ENCODE measurements around the gene CTNNA2.
"Not testable (repeated sequence)": the region's sequence is repeated elsewhere in the genome, so short reads cannot be mapped to it uniquely, and the experiment has no call there.

The CTNNA2 gene

DNA sequence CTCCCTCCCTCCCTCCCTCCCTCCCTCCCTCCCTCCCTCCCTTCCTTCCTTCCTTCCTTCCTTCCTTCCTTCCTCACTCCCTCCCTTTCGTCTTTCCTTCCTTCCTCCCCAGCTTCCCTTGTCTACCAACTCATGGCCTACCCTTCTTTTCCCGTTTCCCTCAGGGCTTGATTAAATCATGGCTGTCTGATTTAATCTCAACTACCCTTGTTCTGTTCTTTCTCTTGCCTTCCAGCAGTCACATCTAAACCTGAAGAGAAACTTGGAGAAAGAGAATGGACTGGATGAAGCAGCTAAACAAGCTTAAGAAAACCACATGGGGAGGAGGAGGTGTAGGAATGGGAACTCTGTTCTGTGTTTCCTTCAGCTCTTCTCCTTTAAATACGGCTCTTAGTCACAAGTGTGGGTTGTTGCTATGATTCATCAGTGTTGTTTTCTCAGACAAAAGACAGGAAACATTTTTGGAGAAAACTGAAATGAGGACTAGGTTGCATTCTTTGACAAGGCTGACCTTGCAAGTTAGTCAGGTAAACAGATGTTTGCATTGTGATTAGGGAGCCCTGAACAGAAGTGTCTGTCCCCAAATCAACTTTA, 613.8 kb downstream of the CTNNA2 start:
- in situ Hi-C loops (cut with MboI; ENCODE audit: low sequenced_read_pairs) = no loop called here

DNA sequence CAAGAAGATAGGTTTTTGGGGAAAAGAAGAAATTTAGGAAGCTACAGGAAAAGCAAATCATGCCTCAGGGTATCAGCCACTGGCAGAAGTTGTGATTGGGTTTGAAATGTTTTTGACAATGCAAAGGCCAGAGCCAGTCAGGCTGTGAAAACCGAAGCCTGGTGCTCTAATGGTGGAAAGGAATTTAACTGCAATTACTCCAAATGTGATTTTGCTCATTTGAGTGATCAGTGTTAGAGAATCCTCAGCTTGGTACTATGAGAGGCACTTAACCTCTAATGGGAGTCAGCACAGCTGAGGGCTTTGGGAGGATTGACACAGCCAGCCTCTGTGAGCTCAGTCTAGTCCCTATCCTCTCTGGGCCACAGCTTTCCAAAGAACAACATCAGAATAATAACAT, 615.2 kb downstream of the CTNNA2 start:
- in situ Hi-C loops (cut with MboI; ENCODE audit: low sequenced_read_pairs) = no loop called here

DNA sequence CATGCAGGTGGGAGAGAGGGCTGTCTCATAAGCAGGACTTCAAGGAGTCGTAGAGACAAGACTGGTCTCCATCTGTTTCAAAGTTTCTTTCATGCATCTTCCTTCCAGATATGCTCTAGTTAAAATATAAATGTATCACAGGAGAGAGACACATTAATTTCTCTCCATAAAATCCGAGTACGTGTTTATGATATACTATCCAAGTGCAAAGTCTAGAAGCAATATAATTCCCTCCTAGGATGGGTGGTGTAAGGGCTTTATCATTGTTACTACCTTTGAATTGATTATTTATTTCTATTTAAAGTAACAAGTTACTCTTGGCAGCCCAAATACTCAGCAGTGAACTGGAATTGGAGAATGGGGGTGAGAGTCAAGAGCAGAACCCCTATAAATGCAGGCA, 619.4 kb downstream of the CTNNA2 start:
- in situ Hi-C loops (cut with MboI; ENCODE audit: low sequenced_read_pairs) = no loop called here

DNA sequence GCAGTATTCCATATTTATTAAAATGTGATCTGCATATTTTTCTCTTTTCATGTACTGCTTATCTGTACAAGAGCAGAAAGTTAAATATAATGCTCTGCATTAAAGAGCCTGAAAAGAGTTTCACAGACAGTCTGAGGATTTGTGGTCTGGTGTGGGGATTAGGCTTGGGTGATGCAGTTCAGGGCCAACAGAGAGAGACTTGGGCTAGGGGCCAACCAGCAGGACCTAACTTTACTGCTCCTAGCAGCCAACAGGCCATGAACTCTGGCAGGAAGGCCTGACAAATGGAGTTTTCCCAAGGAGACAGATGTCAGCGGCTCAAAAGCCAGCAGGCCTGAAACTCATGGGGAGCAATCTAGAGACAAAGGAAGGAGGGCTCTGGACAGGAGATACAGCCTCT, 622.1 kb downstream of the CTNNA2 start:
- in situ Hi-C loops (cut with MboI; ENCODE audit: low sequenced_read_pairs) = no loop called here

DNA sequence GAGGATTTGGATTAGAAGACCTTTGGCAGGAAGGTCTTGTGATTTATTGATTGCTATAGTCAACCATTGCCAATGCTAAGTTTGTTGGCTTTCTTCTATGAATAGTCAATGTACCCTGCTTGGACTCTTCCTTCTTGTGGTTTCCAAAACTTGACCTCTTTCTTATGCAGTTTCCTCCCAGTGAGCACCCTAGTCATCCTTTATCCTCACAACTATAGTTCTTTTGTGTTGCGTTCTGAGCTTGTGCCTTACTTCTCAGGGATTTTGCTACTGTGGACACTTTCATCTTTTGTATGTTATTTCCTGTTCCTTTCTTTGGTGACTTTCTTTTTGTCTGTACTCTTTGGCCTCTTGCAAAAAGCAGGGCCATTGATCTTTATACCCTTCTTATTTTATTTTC, 623.5 kb downstream of the CTNNA2 start:
- in situ Hi-C loops (cut with MboI; ENCODE audit: low sequenced_read_pairs) = no loop called here

DNA sequence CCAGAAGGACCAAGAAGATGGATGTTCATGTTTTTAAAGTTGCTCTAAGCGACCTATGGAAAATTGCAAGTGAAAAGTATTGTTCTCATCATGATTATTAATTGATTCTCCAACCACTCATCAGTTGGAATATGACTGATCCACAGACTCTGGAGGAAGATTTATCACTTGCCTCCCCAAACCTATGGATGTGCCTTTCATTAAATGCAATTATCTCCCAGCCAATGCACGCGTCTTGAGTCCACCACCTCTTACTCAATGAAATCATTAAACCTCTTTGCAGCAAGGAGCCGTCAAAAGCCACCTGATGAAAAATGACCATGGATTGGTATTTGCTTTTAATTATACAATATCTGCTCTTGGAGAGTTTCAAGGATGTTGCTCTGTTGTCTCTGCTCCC, 626.1 kb downstream of the CTNNA2 start:
- in situ Hi-C loops (cut with MboI; ENCODE audit: low sequenced_read_pairs) = no loop called here

DNA sequence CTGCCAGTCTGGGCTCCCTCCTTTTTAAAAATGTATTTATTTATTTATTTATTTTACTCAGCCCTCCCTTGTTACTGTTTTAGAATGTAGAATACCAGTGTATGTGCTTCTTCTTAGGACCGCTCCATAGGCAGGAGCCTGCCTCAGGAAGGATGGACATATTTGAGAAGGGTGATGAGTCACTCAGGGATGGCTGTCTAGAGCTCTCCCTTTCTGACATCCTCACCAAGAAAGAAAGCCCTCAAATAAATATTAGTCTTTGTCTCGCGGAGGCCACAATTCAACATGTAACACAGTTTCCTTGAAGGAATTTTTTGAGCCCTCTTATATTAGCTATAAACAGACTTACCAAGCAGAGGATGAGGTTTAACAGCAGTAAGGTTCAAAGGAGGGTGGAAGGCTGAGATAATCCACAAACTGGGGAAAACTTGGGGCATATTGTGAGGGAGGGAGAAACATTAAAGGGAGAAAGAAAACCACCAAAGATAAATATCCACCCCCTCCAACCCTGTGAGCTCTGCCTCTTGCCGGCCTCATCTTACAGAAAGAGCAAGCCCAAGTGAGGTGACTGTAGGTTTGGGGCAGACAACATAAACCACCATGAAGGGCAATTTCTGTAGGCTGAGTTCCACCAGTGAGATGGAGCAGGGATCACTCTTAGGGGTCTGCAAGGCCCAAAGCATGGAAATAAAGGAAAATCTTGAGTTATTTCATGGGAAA, 628.3 kb downstream of the CTNNA2 start:
- in situ Hi-C loops (cut with MboI; ENCODE audit: low sequenced_read_pairs) = no loop called here

DNA sequence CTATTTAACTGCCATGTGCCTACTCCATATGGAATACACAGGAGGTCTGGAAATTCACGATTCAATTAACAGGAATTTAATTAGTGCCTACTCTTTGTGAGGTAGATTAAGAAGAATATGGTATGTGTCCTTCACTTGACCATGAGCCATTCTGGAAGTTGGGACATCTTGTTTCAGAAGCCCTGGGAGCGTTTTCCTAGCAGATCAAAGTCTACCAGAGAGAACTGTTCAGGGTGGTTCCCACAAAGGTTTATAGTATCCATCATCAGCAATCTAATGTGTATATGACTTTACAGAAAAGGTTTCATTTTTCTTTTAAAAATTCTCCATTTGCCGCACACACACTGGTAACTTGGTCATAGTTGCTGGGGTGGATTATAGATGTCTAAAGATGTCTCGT, 632.6 kb downstream of the CTNNA2 start:
- in situ Hi-C loops (cut with MboI; ENCODE audit: low sequenced_read_pairs) = no loop called here

DNA sequence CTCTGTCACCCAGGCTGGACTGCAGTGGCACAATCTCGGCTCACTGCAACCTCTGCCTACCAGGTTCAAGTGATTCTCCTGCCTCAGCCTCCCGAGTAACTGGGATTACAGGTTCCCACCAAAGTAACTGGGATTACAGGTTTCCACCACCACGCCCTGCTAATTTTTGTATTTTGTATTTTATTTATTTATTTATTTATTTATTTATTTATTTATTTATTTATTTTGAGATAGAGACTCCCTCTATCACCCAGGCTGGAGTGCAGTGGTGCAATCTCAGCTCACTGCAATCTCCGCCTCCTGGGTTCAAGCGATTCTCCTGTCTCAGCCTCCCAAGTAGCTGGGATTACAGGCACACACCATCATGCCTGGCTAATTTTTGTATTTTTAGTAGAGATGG, 633.9 kb downstream of the CTNNA2 start:
- in situ Hi-C loops (cut with MboI; ENCODE audit: low sequenced_read_pairs) = not testable (repeated sequence)

DNA sequence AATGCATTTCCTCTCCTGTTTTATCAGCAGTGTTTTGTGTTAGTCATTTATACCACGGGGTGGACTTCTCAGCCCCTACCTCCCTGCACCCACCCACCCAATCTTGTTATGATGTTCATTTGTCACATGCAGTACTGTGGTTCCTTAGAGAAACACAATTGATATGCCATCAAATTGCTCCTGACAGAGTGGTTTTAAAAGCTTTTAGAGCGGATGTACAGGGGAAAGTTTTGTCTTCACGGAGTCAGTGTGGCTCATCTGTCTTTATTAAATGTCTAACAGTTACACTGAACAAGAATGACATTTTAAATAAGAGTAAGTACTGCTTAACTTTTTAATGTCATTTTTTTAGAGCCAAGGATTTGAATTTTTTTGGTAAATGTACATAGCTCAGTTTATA, 634.8 kb downstream of the CTNNA2 start:
- in situ Hi-C loops (cut with MboI; ENCODE audit: low sequenced_read_pairs) = no loop called here

DNA sequence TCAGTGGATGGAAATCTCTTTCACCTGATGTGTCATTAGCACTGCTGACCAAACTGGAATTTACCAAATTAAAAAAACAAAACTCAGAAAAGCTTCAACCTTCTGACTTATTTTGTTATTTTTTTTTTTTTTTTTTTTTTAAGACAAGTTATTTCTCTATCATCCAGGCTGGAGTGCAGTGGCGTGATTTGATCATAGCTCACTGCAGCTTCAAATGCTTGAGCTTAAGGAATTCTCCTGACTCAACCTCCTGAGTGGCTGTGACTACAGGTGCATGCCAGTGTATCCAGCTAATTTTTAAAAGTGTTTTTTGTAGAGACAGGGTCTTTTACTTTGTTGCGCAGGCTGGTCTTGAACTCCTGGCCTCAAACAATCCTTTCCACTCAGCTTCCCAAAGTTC, 636.1 kb downstream of the CTNNA2 start:
- in situ Hi-C loops (cut with MboI; ENCODE audit: low sequenced_read_pairs) = no loop called here

DNA sequence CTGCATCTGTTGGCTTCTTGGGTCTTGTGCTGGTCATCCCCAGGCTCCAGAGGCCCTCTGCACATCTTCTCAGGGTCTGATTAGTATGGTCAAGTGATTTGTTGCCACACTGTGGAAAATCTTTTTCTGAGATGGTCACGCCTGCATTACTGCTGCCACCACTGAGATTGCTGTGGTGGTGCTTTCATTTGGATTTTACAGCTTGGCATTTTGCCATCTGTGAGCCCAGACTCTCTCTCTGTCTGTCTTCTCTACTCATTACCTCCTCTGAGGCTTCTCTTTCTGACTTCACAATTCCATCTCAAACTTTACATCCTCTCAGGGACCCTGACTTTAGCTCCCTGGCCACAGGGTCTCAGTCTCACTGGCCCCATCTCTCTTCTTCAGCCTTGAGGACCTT, 637.1 kb downstream of the CTNNA2 start:
- in situ Hi-C loops (cut with MboI; ENCODE audit: low sequenced_read_pairs) = no loop called here

DNA sequence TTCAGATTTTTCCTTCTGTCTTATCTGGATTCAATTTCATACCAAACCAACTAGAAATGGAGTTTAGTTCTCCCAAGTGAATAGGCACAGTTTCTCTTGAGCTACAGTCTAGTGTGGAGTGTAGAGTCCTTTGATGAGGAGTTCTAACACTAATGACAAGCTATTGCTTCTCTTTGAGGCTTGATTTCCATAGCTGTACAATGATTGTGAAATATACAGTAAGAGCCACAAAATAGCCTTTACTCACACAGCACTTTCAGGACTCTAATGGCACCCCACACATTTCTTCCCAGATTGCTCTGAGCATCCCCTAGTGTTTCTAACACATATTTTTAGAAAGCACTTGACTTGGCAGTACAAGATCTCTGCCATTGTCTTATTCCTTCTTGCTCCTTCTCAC, 638.4 kb downstream of the CTNNA2 start:
- in situ Hi-C loops (cut with MboI; ENCODE audit: low sequenced_read_pairs) = no loop called here

DNA sequence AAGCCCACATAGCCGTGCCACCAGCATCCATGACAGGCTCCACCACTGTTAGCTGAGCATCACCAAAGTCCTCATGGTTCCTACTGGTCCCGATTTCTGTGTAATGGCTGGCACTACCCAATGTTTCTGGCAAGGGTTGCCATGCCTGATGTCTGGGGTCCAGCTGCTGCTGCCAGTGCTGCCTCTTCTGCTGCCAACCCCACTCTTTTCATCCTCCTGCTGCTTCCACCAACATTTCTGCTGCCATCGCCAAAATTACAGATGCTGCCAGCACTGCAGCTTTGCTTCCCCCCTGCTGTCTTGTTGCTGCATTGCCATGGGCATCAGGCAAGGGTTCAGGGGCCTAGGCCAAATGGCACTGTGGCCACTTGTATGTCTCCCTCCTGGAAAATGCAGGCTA, 638.8 kb downstream of the CTNNA2 start:
- in situ Hi-C loops (cut with MboI; ENCODE audit: low sequenced_read_pairs) = no loop called here

DNA sequence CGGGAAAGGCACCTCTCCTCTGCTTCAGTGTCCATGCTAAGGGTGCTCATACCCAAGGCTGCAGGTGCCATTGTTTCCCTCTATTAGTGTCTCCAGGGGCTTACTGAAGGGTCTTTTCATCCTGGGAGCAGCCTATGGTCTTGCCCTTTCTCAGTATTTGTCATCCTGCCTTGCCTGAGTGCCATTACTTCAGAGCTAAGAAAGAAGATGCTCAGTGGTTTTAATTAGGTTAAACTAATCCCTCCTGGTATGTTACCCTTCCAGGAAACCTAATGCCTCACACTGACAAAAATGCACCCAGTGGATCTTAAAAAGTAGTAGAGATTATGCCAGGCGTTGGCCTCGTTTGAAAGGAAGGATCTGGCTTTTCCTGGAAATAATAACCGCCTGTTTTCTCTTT, 640.3 kb downstream of the CTNNA2 start:
- in situ Hi-C loops (cut with MboI; ENCODE audit: low sequenced_read_pairs) = no loop called here

DNA sequence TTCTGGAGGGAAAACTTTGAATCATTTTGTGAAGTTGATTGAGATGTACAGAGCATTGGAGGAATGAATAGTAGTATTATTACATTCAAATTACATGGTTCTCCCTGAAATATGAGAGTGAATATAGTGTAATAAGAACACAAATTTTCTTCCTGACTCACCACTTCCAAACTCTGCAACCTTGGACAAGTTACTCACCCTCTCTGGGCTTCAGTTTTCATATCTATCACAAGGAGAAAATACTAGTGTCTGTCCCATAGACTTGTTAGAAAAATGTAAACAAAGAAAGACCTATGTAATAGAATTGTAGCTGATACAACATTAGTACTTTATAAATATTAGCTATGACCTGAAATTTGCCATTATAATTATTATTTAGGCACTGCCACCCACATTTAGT, 640.9 kb downstream of the CTNNA2 start:
- in situ Hi-C loops (cut with MboI; ENCODE audit: low sequenced_read_pairs) = no loop called here

DNA sequence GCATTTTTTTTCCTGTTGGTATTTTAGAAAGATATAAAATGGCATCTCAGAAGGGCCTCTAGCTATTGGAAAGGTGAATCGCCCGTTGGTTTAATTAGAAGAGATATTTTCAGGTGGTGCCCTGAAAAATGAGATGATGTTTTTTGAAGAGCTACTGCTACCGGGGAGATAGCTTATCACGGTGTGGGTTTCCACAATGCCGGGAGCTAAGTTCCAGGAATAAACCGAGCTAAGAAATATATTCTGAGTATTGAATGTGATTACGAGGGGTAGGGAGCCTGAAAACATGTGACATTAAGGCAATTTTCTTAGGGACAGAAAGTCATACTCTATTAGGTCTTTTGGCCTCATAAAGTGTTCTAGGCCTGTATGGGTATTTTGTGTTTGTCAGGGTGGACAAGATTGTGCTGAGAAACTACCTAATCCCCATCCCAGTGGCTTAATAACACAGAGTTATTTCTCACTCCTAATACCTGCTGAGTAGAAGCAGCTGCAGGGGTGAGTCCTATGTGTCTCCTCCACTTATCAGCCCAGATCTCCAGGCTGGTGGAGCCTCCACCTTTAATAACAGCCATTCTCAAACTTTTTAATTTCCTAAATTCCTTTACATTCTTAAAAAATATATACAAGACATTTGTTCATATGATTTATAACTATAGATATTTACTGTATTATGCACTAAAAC, 641.5 kb downstream of the CTNNA2 start:
- in situ Hi-C loops (cut with MboI; ENCODE audit: low sequenced_read_pairs) = no loop called here

DNA sequence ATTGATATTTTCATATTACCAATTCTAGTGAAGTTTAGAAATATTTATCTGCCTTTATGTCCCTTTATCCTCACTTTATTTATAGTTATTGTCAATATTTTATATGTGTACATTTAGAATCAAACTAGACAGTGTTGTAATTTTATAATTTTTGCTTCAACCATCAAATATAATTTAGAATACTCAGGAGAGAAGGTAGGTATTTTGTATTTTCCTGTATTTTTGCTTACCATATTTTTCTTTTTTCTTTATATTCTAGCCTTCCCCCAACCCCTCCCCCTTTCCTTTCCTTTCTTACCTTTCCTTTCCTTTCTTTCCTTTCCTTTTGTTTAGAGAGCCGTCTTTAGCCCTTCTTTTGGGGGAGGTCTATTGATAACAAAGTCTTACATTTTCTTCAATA, 651.5 kb downstream of the CTNNA2 start:
- in situ Hi-C loops (cut with MboI; ENCODE audit: low sequenced_read_pairs) = no loop called here

DNA sequence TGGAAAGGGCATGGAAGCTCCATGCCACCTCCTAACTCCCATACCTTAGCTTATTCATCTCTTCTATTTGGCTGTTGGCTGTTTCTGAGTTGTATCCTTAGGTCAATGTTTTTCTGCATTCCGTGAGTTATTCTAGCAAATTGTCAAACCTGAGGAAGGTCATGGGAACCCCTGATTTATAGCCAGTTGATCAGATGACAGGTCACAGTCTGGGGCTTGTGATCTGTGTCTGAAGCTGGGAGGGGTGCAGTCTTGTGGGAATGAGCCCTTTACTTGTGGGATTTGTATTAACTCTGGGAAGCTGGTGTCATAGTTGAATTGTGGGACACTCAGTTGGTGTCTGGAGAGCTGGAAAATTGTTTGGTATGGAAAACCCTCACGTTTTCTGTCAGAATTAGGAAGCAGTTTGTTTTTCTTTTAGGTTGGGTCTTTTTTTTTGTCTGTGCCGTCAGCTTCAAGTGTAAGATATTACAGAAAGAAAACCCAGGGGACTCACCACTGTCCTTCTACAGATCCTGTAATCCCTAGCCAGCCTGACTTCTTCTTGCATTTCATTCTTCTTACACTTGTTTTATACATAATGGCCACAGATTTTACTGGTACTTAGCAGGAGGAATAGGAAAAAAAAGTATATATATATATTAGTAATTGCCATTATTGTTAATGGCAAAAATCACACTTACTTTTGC, 653.8 kb downstream of the CTNNA2 start:
- in situ Hi-C loops (cut with MboI; ENCODE audit: low sequenced_read_pairs) = no loop called here

DNA sequence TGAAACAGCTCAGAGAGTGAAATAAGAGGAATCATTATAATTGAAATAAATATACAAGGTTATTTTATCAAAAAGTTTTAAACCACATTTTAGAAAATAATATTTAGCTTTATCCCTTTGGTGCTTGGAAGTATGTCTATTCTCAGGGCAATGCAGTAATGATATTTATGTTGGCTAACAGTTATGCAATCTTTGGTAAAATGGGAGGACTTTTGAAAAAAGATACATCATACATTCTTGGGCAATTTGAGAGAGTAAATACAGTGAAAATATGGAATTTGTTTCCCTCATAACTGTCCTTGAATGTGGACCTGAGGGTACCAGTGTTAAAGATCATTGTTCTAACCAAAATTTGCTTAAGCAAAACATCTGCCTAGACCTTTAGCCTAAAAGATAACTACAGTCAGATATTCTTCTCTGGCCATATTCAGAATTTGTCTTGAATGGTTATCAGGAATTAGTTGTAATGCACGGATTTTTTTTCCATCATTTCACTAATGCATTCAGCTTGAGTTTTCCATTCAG, 654.5 kb downstream of the CTNNA2 start:
- in situ Hi-C loops (cut with MboI; ENCODE audit: low sequenced_read_pairs) = no loop called here

DNA sequence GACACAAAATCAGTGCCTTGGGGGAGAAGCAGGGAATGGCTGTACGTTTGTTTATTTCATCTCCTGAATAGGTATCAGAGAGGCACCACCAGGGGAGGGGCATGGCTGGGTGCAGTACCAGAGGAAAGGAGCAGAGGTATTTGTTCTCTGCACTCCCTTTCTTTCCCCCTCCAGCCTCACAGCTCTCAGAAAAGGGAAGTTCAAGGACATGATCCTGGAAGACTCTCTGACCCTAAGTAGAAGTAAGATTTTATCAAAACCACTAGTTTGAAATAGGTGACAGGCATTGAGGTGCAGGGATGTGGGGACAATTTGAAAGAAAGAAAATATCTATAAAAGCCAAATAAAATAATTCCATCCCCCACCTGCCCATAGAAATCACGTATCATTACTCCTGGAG, 655.2 kb downstream of the CTNNA2 start:
- in situ Hi-C loops (cut with MboI; ENCODE audit: low sequenced_read_pairs) = no loop called here

DNA sequence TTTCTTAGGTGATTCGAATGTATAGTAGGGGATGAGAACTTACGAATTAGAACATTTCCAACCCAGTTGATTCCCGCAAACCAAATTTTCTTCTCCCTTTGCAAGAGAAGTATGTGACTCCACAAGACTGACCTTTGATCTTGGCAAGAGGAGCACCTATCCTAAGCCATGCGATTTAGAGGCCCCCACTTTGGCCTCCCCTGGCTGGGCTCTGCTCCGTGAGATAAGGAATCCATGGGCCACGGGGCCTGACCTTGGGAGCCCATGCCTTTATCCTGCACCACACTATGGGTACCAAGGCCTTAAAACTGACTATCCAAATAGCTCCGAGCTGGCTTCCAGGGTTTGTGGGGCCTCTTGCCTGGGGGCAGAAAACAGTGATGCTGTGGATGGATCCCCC, 656.0 kb downstream of the CTNNA2 start:
- in situ Hi-C loops (cut with MboI; ENCODE audit: low sequenced_read_pairs) = no loop called here

All from HL-60/S4 treated with retinoic acid at 250 ng/mL for 4 days and 3 days (cell line).